H1 (cell line): ENCODE results near the gene HDAC9. TPM values are rescaled to one million over a fixed set of nuclear protein-coding genes. Genes with fewer than 3 reads are reported as not detected.

Experiments
- CTCF ChIP-seq, 3 experiments: IDR thresholded peaks; 1 replicate in 2 of 3; 2 replicates in 1 of 3; pipeline versions ENCODE4 v1.5.1 to v1.6.1; 2011; ENCODE audit warnings: low read length in 3 of 3, mild to moderate bottlenecking in 3 of 3, inconsistent platforms in 2 of 3, low read depth in 1 of 3, moderate library complexity in 1 of 3; ENCODE audit not compliant: insufficient read depth in 1 of 3; ENCODE audit errors: control extremely low read depth in 1 of 3
- EGR1 ChIP-seq: IDR thresholded peaks from 2 replicates; pipeline ENCODE4 v1.6.1; 2011; ENCODE audit warnings: low read depth, low read length, borderline replicate concordance
- MAX ChIP-seq: IDR thresholded peaks from 2 replicates; pipeline ENCODE4 v1.6.1; 2012; ENCODE audit warnings: inconsistent platforms
- RBBP5 ChIP-seq: IDR thresholded peaks from 2 replicates; pipeline ENCODE4 v1.7.1; 2012; ENCODE audit warnings: low read depth, mild to moderate bottlenecking, inconsistent platforms, low read length, moderate library complexity, borderline replicate concordance
- polyA plus RNA-seq, 7 experiments: library from polyadenylated mRNA; depleted of rRNA in 3 of 7; stranded (reverse) in 5 of 7; unstranded in 2 of 7; fragments of >200 nt in 5 of 7; fragments of 200-250 nt in 2 of 7; gene quantifications; 1 replicate in 5 of 7; 2 replicates in 1 of 7; 4 replicates in 1 of 7; pipeline versions ENCODE4 v1.2.1 to v1.2.3, GENCODE V29; 2011 to 2013; ENCODE audit warnings: missing spikeins in 2 of 7, mixed read lengths in 2 of 7
- total RNA-seq: library from RNA; stranded (reverse); fragmentation: NEBNext Ultra II Directional; extraction: Animal tissue kit (Norgen Biotek cat#: 25700); gene quantifications from 2 replicates; pipeline ENCODE4 v1.2.1, GENCODE V29; 2021

Gene HDAC9
- total and polyA plus RNA-seq, 2 of the 8 experiments (the other 6 are each of a cell fraction or from before 2014, with no cell fraction given), result 9.5 to 13.1 TPM

GRCh38 chr7:18740579-18740988, 245.0 kb downstream of the HDAC9 start (continued):
- no peak for TF ChIP-seq RBBP5
- no peak for TF ChIP-seq MAX
- TF ChIP-seq EGR1, result no peak
- no peak for TF ChIP-seq CTCF (IDR thresholded peaks at IDR 0.05; ENCODE audit: control extremely low read depth in 1 of 3, insufficient read depth in 1 of 3, low read depth in 1 of 3, low read length in 3 of 3)
- TF ChIP-seq, all 59 proteins: peak for 0
